IMR-90 (cell line): ENCODE results near the gene SERPINE2.

ENCODE experiments used
- BHLHE40 ChIP-seq: fragments of 150-350 bp; IDR thresholded peaks from 2 replicates; pipeline ENCODE4 v1.6.1; 2016; ENCODE audit warnings: mild to moderate bottlenecking, low read depth, low read length
- CEBPB ChIP-seq: IDR thresholded peaks from 2 replicates; pipeline ENCODE4 v1.6.1; 2012; ENCODE audit warnings: low read depth, low read length, improper control_type of control experiment
- CTCF ChIP-seq: conservative IDR thresholded peaks from 2 replicates; pipeline ENCODE4 v1.5.1; 2012; ENCODE audit warnings: mild to moderate bottlenecking, low read depth, low read length, improper control_type of control experiment
- FOS ChIP-seq: fragments of 150-350 bp; IDR thresholded peaks from 2 replicates; pipeline ENCODE4 v1.6.1; 2016; ENCODE audit warnings: low read depth, low read length
- MAFK ChIP-seq: IDR thresholded peaks from 2 replicates; pipeline ENCODE4 v1.6.1; 2012; ENCODE audit warnings: low read depth, low read length, improper control_type of control experiment
- MXI1 ChIP-seq: IDR thresholded peaks from 2 replicates; pipeline ENCODE4 v1.6.1; 2012; ENCODE audit warnings: low read depth, mild to moderate bottlenecking, low read length, moderate library complexity, borderline replicate concordance
- NFE2L2 ChIP-seq: fragments of 150-350 bp; IDR thresholded peaks from 2 replicates; pipeline ENCODE4 v1.6.1; 2016; ENCODE audit warnings: low read depth, mild to moderate bottlenecking, low read length
- POLR2A ChIP-seq: IDR thresholded peaks from 2 replicates; pipeline ENCODE4 v1.6.1; 2012; ENCODE audit warnings: mild to moderate bottlenecking, low read depth, low read length
- RAD21 ChIP-seq: IDR thresholded peaks from 2 replicates; pipeline ENCODE4 v1.6.1; 2012; ENCODE audit warnings: low read length, improper control_type of control experiment
- RCOR1 ChIP-seq: IDR thresholded peaks from 2 replicates; pipeline ENCODE4 v1.6.1; 2012; ENCODE audit warnings: mild to moderate bottlenecking, low read length, improper control_type of control experiment; ENCODE audit not compliant: insufficient replicate concordance
- RFX5 ChIP-seq: IDR thresholded peaks from 2 replicates; pipeline ENCODE4 v1.8.0; 2012; ENCODE audit warnings: low read depth, mild to moderate bottlenecking, low read length, moderate library complexity
- SMC3 ChIP-seq: fragments of 150-350 bp; IDR thresholded peaks from 2 replicates; pipeline ENCODE4 v1.6.1; 2016; ENCODE audit warnings: low read depth, mild to moderate bottlenecking, antibody characterized with exemption, low read length, moderate library complexity
- TF ChIP-seq, protein P1 (sequence below): fragments of 150-350 bp; IDR thresholded peaks from 2 replicates; pipeline ENCODE4 v1.6.1; 2017; ENCODE audit warnings: mild to moderate bottlenecking, antibody characterized with exemption, low read length, low read depth
- TF ChIP-seq, protein P2 (sequence below): fragments of 150-350 bp; IDR thresholded peaks from 2 replicates; pipeline ENCODE4 v1.6.1; 2016; ENCODE audit warnings: low read depth, mild to moderate bottlenecking, low read length, moderate library complexity, borderline replicate concordance

GRCh38 chr2:223971731-223972130 is 67.4 kb downstream of the SERPINE2 start:
- TF ChIP-seq CTCF, result no peak
- TF ChIP-seq POLR2A, result no peak
- no peak for TF ChIP-seq FOS
- TF ChIP-seq BHLHE40, result no peak
- TF ChIP-seq MAFK, result no peak
- TF ChIP-seq, protein P1, sequence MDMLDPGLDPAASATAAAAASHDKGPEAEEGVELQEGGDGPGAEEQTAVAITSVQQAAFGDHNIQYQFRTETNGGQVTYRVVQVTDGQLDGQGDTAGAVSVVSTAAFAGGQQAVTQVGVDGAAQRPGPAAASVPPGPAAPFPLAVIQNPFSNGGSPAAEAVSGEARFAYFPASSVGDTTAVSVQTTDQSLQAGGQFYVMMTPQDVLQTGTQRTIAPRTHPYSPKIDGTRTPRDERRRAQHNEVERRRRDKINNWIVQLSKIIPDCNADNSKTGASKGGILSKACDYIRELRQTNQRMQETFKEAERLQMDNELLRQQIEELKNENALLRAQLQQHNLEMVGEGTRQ, result no peak
- TF ChIP-seq RAD21, result no peak
- TF ChIP-seq MXI1, result no peak
- TF ChIP-seq RCOR1, result no peak
- TF ChIP-seq RFX5, result no peak
- TF ChIP-seq SMC3, result no peak
- TF ChIP-seq CEBPB, result no peak
- TF ChIP-seq, protein P2, sequence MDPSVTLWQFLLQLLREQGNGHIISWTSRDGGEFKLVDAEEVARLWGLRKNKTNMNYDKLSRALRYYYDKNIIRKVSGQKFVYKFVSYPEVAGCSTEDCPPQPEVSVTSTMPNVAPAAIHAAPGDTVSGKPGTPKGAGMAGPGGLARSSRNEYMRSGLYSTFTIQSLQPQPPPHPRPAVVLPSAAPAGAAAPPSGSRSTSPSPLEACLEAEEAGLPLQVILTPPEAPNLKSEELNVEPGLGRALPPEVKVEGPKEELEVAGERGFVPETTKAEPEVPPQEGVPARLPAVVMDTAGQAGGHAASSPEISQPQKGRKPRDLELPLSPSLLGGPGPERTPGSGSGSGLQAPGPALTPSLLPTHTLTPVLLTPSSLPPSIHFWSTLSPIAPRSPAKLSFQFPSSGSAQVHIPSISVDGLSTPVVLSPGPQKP, result no peak
- TF ChIP-seq NFE2L2, result no peak
